ENCODE measurements around the gene MON2.

The MON2 gene

DNA sequence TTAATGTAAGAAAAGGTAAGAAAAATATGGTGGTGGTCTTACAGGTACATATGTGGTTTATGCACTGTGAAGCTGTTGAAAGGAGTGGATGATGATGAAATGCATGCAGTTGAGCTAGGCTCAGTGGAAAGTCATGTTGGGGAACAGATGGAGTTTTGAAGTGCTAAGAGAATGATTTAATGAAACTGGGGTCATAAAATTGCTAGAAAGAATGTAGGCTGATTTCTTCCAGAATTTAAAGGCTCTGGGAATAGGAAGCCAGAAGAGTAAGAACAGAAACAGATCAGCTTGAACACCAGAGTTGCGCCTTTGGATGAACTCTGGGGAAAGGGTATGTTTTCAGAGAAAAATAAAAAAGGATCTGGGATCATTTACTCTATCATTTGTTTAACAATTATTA is 146.5 kb downstream of the MON2 start:
- 100% methylated on average over 1 of the region's 1 CpG for WGBS
- H3K27me3 ChIP-seq (ENCODE audit: insufficient read depth, low read length) = no peaks in the 10 kb centered on the region

GRCh38 chr12:62618319-62618718 is 151.7 kb downstream of the MON2 start:
- H3K4me3 ChIP-seq (ENCODE audit: low read length) = no peak overlapping the region
- peaks cover 30% of the 10 kb centered on the region for H3K4me1 ChIP-seq (ENCODE audit: insufficient read depth, low read length)
- H3K27me3 ChIP-seq (ENCODE audit: insufficient read depth, low read length) = no peaks in the 10 kb centered on the region
- no peak overlapping the region for H3K9ac ChIP-seq (ENCODE audit: low read depth, low read length)
- no peak overlapping the region for H3K27ac ChIP-seq (ENCODE audit: low read depth, low read length)
- no peaks in the 10 kb centered on the region for H3K9me3 ChIP-seq (ENCODE audit: insufficient read depth, low read depth, low read length)
- 0 out of 2 replicates have a peak, but pooled peaks cover 5% of the 10 kb centered on the region for H3K36me3 ChIP-seq (ENCODE audit: insufficient read depth, low read length)

More for the DNA sequence above, 146.5 kb downstream of the MON2 start:
- H3K4me1 ChIP-seq (ENCODE audit: insufficient read depth, low read length) = peaks cover 5% of the 10 kb centered on the region; the same call in 1 of the 2 replicates
- H3K36me3 ChIP-seq (ENCODE audit: insufficient read depth, low read length) = 0 out of 2 replicates have a peak, but pooled peaks cover 5% of the 10 kb centered on the region
- no peak overlapping the region for H3K9ac ChIP-seq (ENCODE audit: low read depth, low read length)
- no peaks in the 10 kb centered on the region for H3K9me3 ChIP-seq (ENCODE audit: insufficient read depth, low read depth, low read length)
- H3K27ac ChIP-seq (ENCODE audit: low read depth, low read length) = no peak overlapping the region
- no peak overlapping the region for H3K4me3 ChIP-seq (ENCODE audit: low read length)

- Histone ChIP-seq H3K4me3 (ENCODE audit: low read length) (no peak overlapping the region), H3K27ac (ENCODE audit: low read depth, low read length) (no peak overlapping the region), H3K27me3 (ENCODE audit: insufficient read depth, low read length) (no peaks in the 10 kb centered on the region), H3K4me1 (ENCODE audit: insufficient read depth, low read length) (peaks cover 30% of the 10 kb centered on the region), H3K36me3 (ENCODE audit: insufficient read depth, low read length) (0 out of 2 replicates have a peak, but pooled peaks cover 5% of the 10 kb centered on the region), H3K9me3 (ENCODE audit: insufficient read depth, low read depth, low read length) (no peaks in the 10 kb centered on the region), H3K9ac (ENCODE audit: low read depth, low read length) (no peak overlapping the region)
- WGBS = 95% methylated on average over 2 of the region's 2 CpGs
Measured at GRCh38 chr12:62618930-62619329, 152.3 kb downstream of the MON2 start.

- WGBS = 75% methylated on average over 8 of the region's 8 CpGs
- H3K27ac ChIP-seq (ENCODE audit: low read depth, low read length) = no peak overlapping the region
- H3K4me3 ChIP-seq (ENCODE audit: low read length) = no peak overlapping the region
- no peak overlapping the region for H3K9ac ChIP-seq (ENCODE audit: low read depth, low read length)
- H3K36me3 ChIP-seq (ENCODE audit: insufficient read depth, low read length) = 0 out of 2 replicates have a peak, but pooled peaks cover 5% of the 10 kb centered on the region
- no peaks in the 10 kb centered on the region for H3K27me3 ChIP-seq (ENCODE audit: insufficient read depth, low read length)
- no peaks in the 10 kb centered on the region for H3K9me3 ChIP-seq (ENCODE audit: insufficient read depth, low read depth, low read length)
- H3K4me1 ChIP-seq (ENCODE audit: insufficient read depth, low read length) = peaks cover 30% of the 10 kb centered on the region
Measured at GRCh38 chr12:62621101-62621638, 154.5 kb downstream of the MON2 start.

DNA sequence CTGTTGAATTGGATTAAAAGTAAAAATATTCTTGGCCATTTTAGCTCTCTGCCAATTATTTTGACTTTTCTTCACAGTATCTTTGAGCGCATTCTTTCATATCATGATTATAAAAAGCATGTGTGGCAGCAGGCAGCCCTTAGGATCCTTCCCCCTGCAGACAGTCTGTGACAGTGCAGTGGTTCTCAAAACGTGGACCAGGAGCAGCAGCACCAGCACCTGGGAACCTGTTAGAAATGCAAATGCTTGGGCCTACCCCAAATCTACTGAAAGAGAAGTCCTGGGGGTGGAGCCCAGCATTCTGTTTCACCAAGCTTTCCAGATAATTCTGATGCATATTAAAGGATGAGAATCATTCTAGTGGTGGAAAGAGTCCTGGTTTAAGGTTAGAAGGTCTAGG is 155.6 kb downstream of the MON2 start:
- Histone ChIP-seq H3K27ac (ENCODE audit: low read depth, low read length) (no peak overlapping the region), H3K36me3 (ENCODE audit: insufficient read depth, low read length) (no peaks in the 10 kb centered on the region)
- whole genome bisulfite sequencing = 50% methylated on average over 2 of the region's 2 CpGs

GRCh38 chr12:62625228-62625627 is 158.6 kb downstream of the MON2 start:
- WGBS = 97% methylated on average over 2 of the region's 2 CpGs
- no peaks in the 10 kb centered on the region for H3K9me3 ChIP-seq (ENCODE audit: insufficient read depth, low read depth, low read length)
- no peak overlapping the region for H3K4me3 ChIP-seq (ENCODE audit: low read length)
- H3K9ac ChIP-seq (ENCODE audit: low read depth, low read length) = no peak overlapping the region
- H3K36me3 ChIP-seq (ENCODE audit: insufficient read depth, low read length) = no peaks in the 10 kb centered on the region
- H3K27ac ChIP-seq (ENCODE audit: low read depth, low read length) = no peak overlapping the region
- H3K4me1 ChIP-seq (ENCODE audit: insufficient read depth, low read length) = peaks cover 43% of the 10 kb centered on the region
- peaks cover under 1% of the 10 kb centered on the region; the same call in 1 of the 2 replicates for H3K27me3 ChIP-seq (ENCODE audit: insufficient read depth, low read length)

More for the DNA sequence above, 155.6 kb downstream of the MON2 start:
- Histone ChIP-seq H3K9me3 (ENCODE audit: insufficient read depth, low read depth, low read length) (no peaks in the 10 kb centered on the region), H3K4me3 (ENCODE audit: low read length) (no peak overlapping the region), H3K9ac (ENCODE audit: low read depth, low read length) (no peak overlapping the region), H3K4me1 (ENCODE audit: insufficient read depth, low read length) (peaks cover 30% of the 10 kb centered on the region), H3K27me3 (ENCODE audit: insufficient read depth, low read length) (no peaks in the 10 kb centered on the region)

DNA sequence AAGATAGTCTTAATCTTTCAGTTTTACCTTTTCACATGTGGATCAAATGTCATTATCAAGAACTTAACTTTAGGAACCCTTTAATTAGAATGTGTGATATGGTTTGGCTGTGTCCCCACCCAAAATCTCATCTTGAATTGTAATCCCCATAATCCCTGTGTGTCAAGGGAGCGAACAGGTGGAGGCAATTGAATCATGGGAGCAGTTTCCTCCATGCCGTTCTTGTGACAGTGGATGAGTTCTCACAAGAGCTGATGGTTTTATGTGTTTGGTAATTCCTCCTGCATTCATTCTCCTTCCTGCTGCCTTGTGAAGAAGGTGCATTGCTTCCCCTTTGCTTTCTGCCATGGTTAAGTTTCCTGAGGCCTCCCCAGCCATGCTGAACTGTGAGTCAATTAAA is 160.6 kb downstream of the MON2 start:
- Histone ChIP-seq H3K27ac (ENCODE audit: low read depth, low read length) (no peak overlapping the region), H3K36me3 (ENCODE audit: insufficient read depth, low read length) (no peaks in the 10 kb centered on the region), H3K4me1 (ENCODE audit: insufficient read depth, low read length) (peaks cover 36% of the 10 kb centered on the region), H3K9me3 (ENCODE audit: insufficient read depth, low read depth, low read length) (no peaks in the 10 kb centered on the region), H3K9ac (ENCODE audit: low read depth, low read length) (no peak overlapping the region), H3K4me3 (ENCODE audit: low read length) (no peak overlapping the region), H3K27me3 (ENCODE audit: insufficient read depth, low read length) (peaks cover 20% of the 10 kb centered on the region)
- WGBS = 92% methylated on average over 2 of the region's 2 CpGs

DNA sequence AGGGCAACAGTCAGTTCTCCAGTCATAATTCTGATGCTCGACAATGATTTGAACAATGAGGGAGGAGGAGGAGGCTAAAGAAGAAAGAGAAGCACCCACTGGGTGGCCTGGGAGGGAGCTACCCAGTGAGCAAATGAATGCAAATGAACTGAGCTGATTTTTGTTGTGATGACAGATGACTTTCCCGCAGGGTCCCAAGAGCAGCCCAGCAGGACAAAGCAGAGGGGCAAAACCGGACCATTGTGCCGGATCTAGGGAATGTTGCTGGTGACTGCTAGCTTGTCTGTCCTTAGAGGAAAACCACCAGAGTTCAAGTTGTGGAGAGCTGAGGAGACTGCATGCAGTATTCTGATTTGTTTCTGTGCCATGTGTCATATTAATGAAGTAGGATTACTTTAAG is 162.8 kb downstream of the MON2 start:
- no peaks in the 10 kb centered on the region for H3K36me3 ChIP-seq (ENCODE audit: insufficient read depth, low read length)
- no peak overlapping the region for H3K9ac ChIP-seq (ENCODE audit: low read depth, low read length)
- 2% methylated on average over 4 of the region's 4 CpGs for WGBS
- no peaks in the 10 kb centered on the region for H3K9me3 ChIP-seq (ENCODE audit: insufficient read depth, low read depth, low read length)
- H3K4me3 ChIP-seq (ENCODE audit: low read length) = peak overlapping the region; percentile 3; the same call in 1 of the 2 replicates
- H3K27ac ChIP-seq (ENCODE audit: low read depth, low read length) = peak overlapping the region; percentile 20; the same call in 1 of the 2 replicates
- peaks cover 39% of the 10 kb centered on the region for H3K27me3 ChIP-seq (ENCODE audit: insufficient read depth, low read length)
- H3K4me1 ChIP-seq (ENCODE audit: insufficient read depth, low read length) = peaks cover 41% of the 10 kb centered on the region

DNA sequence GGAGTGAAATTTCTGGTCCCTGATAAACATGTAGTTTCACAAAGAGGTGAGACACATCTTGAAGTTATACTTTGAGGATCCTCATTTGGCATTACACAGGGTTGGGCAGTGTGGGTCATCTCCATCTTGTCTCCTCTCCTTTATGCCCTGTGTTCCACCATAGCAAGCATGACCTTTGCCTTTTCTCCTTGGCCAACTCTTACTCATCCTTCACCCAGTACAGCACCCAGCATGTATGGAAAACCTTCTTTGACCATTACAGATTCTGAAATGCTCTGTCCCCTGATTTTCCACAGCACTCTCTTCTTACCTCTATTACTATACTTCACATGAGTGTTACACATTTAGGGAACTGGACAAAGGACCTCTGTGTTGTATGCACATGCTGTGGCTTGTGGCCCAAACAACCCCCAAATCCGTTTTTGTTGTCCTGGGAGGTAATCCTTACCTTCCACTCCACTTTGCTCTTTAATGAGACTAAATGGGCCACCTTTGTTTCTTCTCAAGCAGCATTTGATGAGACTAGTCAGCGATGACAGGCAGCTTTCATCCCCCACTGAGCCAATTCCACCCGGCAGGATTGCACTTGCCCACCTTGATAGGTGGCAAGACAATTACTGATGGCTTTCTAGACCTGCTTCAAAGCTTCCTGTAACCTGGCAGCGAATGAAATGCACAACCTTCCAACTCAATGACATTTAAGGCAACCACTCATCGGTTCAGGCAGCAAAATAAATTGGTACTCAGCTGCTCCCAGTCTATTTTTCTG is 163.5 kb downstream of the MON2 start:
- Histone ChIP-seq H3K9ac (ENCODE audit: low read depth, low read length) (no peak overlapping the region), H3K4me1 (ENCODE audit: insufficient read depth, low read length) (peaks cover 44% of the 10 kb centered on the region), H3K9me3 (ENCODE audit: insufficient read depth, low read depth, low read length) (no peaks in the 10 kb centered on the region), H3K27me3 (ENCODE audit: insufficient read depth, low read length) (peaks cover 39% of the 10 kb centered on the region), H3K4me3 (ENCODE audit: low read length) (no peak overlapping the region), H3K36me3 (ENCODE audit: insufficient read depth, low read length) (no peaks in the 10 kb centered on the region), H3K27ac (ENCODE audit: low read depth, low read length) (peak overlapping the region; percentile 20; the same call in 1 of the 2 replicates)
- WGBS = 32% methylated on average over 5 of the region's 5 CpGs

GRCh38 chr12:62631471-62632410 is 165.1 kb downstream of the MON2 start:
- Histone ChIP-seq H3K36me3 (ENCODE audit: insufficient read depth, low read length) (no peaks in the 10 kb centered on the region), H3K4me1 (ENCODE audit: insufficient read depth, low read length) (peaks cover 48% of the 10 kb centered on the region), H3K27ac (ENCODE audit: low read depth, low read length) (no peak overlapping the region), H3K4me3 (ENCODE audit: low read length) (peak overlapping the region; percentile 60), H3K9ac (ENCODE audit: low read depth, low read length) (peak overlapping the region; percentile 39), H3K9me3 (ENCODE audit: insufficient read depth, low read depth, low read length) (no peaks in the 10 kb centered on the region), H3K27me3 (ENCODE audit: insufficient read depth, low read length) (peaks cover 43% of the 10 kb centered on the region)
- WGBS = 8% methylated on average over 58 of the region's 58 CpGs

Measured in HUES64 (cell line).